Spleen (tissue), 11 donors: ENCODE measurements around the gene RBM7. TPM values are rescaled to one million over a fixed set of nuclear protein-coding genes. Genes with fewer than 3 reads are reported as not detected.

Experiments used
- DNase-seq: peaks from one replicate; pipeline ENCODE4 v3.0.0-alpha.2; 2020
- H3K27ac ChIP-seq, 8 donors: fragments of 200-600 bp; sonication (generic) in 7 of 8; 1 replicate in 4 of 8; 2 replicates in 4 of 8; pipeline versions ENCODE4 v1.5.0 to v1.8.0; 2016 to 2021; ENCODE audit warnings: inconsistent platforms in 4 of 8, mild to moderate bottlenecking in 4 of 8, moderate library complexity in 1 of 8
- H3K27me3 ChIP-seq, 7 donors: fragments of 200-600 bp; sonication (generic) in 6 of 7; replicated peaks in 1 of 7; 1 replicate in 4 of 7; 2 replicates in 3 of 7; pipeline versions ENCODE4 v1.5.0 to v1.8.0; 2016 to 2021; ENCODE audit warnings: inconsistent platforms in 3 of 7, mild to moderate bottlenecking in 1 of 7
- H3K36me3 ChIP-seq, 6 donors: fragments of 200-600 bp; sonication (generic) in 5 of 6; 1 replicate in 4 of 6; 2 replicates in 2 of 6; pipeline versions ENCODE4 v1.5.0 to v1.8.0; 2016 to 2021; ENCODE audit warnings: inconsistent platforms in 2 of 6
- H3K4me1 ChIP-seq, 6 donors: fragments of 200-600 bp; sonication (generic) in 5 of 6; 1 replicate in 3 of 6; 2 replicates in 3 of 6; pipeline versions ENCODE4 v1.5.0 to v1.8.0; 2016 to 2021; ENCODE audit warnings: inconsistent platforms in 3 of 6
- H3K4me3 ChIP-seq, 8 donors: fragments of 200-600 bp; sonication (generic) in 7 of 8; 1 replicate in 4 of 8; 2 replicates in 4 of 8; pipeline versions ENCODE4 v1.5.0 to v1.8.0; 2016 to 2021; ENCODE audit warnings: inconsistent platforms in 4 of 8, mild to moderate bottlenecking in 4 of 8, moderate library complexity in 2 of 8
- H3K9me3 ChIP-seq, 8 donors: fragments of 200-600 bp; sonication (generic) in 7 of 8; 1 replicate in 4 of 8; 2 replicates in 4 of 8; pipeline versions ENCODE4 v1.5.0 to v1.8.0; 2016 to 2021; ENCODE audit warnings: inconsistent platforms in 4 of 8
- CTCF ChIP-seq, 11 experiments: fragments of 200-600 bp in 7 of 11; fragments of 450-650 bp in 4 of 11; sonication (generic) in 4 of 11; IDR thresholded peaks in 8 of 11; conservative IDR thresholded peaks in 3 of 11; 1 replicate in 7 of 11; 2 replicates in 4 of 11; pipeline versions ENCODE4 v1.4.0 to v1.8.0; 2016 to 2021; ENCODE audit warnings: antibody characterized with exemption in 11 of 11, inconsistent platforms in 4 of 11, mild to moderate bottlenecking in 1 of 11
- POLR2A ChIP-seq, 3 donors: fragments of 450-650 bp; IDR thresholded peaks; one replicate each; pipeline ENCODE4 v1.5.1; 2017; ENCODE audit warnings: antibody characterized with exemption in 3 of 3, mild to moderate bottlenecking in 1 of 3
- POLR2AphosphoS5 ChIP-seq, 3 donors: sonication (generic); formaldehyde crosslinking; IDR thresholded peaks; one replicate each; pipeline ENCODE4 v1.5.1; 2017; ENCODE audit warnings: antibody characterized with exemption in 3 of 3
- WGBS, 5 donors: extraction: QIAGEN DNeasy Blood & Tissue Kit in 3 of 5; methylation state at CpG; one replicate each; pipeline versions ENCODE4 v1.1.5 to v1.1.7; 2013 to 2018; 5-methylcytosine and 5-hydroxymethylcytosine counted together
- intact Hi-C: fragments of 100-400 bp; cut with DNase I; formaldehyde crosslinking; loops from one replicate; pipeline ENCODE4 v1.15.0; 2023; ENCODE audit warnings: low total_unique reads
- polyA plus RNA-seq, 3 donors: library from polyadenylated mRNA; stranded (reverse); fragments of 200-250 nt; gene quantifications; one replicate each; pipeline ENCODE4 v1.2.1, GENCODE V29; 2013
- total RNA-seq, 7 donors: library from RNA; depleted of rRNA in 3 of 7; stranded (reverse); fragments of >200 nt in 3 of 7; fragmentation: NEBNext Ultra II Directional in 4 of 7; extraction: Animal tissue kit (Norgen Biotek cat#: 25700) in 4 of 7; gene quantifications; one replicate each; pipeline versions ENCODE4 v1.1.0 to v1.2.1, GENCODE V29; 2016 to 2021
- donor health status: healthy with polysubstance abuse.
- donor health status: DM: no; HTN: no; CAD: no; lungs with moderate emphysema.
- donor health status: DM: no; HTN: no; CAD: no.
- donor health status: Bipolar disorder and iron deficiency.
- donor health status: healthy.
- donor health status: DM: no; HTN: no; CAD: no.
- donor health status: DM: yes; HTN: yes; CAD: no.

The RBM7 gene
- total and polyA plus RNA-seq, 10 donors, result 8.0 to 35.3 (median 23.8) TPM

GRCh38 chr11:114396916-114397315 is 3.5 kb upstream of the RBM7 start:
- H3K4me1 ChIP-seq, result peaks cover 0 to 42% (median 34%) of the 10 kb centered on the region in 6 donors
- no peaks in the 10 kb centered on the region for H3K27me3 ChIP-seq
- intact Hi-C loops, result no loop called here
- H3K4me3 ChIP-seq, result no peak overlapping the region
- no peak for DNase-seq
- H3K27ac ChIP-seq, result peak overlapping the region in 1 of 8 donors; percentile 98
- H3K36me3 ChIP-seq, result no peaks in the 10 kb centered on the region
- H3K9me3 ChIP-seq, result no peaks in the 10 kb centered on the region
- TF ChIP-seq CTCF (IDR thresholded peaks at IDR 0.05 in 8 of 11, conservative IDR thresholded peaks at IDR 0.05 in 3 of 11) (no peak), POLR2A (IDR thresholded peaks at IDR 0.05) (no peak), POLR2AphosphoS5 (IDR thresholded peaks at IDR 0.05) (no peak)

GRCh38 chr11:114397349-114397982 is 3.0 kb upstream of the RBM7 start:
- peaks cover 0 to under 1% (median 0%) of the 10 kb centered on the region in 6 donors for H3K36me3 ChIP-seq

GRCh38 chr11:114398303-114398920 is 2.1 kb upstream of the RBM7 start:
- Histone ChIP-seq H3K4me3 (peak overlapping the region in 2 of 8 donors; percentile 55 to 77), H3K27ac (peak overlapping the region in 7 of 8 donors; percentile 9 to 99 (median 98))
- TF ChIP-seq CTCF (IDR thresholded peaks at IDR 0.05 in 8 of 11, conservative IDR thresholded peaks at IDR 0.05 in 3 of 11), result no peak

More at GRCh38 chr11:114397349-114397982, 3.0 kb upstream of the RBM7 start:
- 82 to 88% (median 86%) methylated on average over 2 of the region's 2 CpGs for WGBS, 5 donors
- DNase-seq, result no peak
- H3K9me3 ChIP-seq, result no peaks in the 10 kb centered on the region
- intact Hi-C loops, result no loop called here
- peaks cover 0 to 47% (median 39%) of the 10 kb centered on the region in 6 donors for H3K4me1 ChIP-seq
- no peak for TF ChIP-seq POLR2AphosphoS5 (IDR thresholded peaks at IDR 0.05)
- TF ChIP-seq POLR2A (IDR thresholded peaks at IDR 0.05), result no peak
- no peak for TF ChIP-seq CTCF (IDR thresholded peaks at IDR 0.05 in 8 of 11, conservative IDR thresholded peaks at IDR 0.05 in 3 of 11)
- no peak overlapping the region for H3K4me3 ChIP-seq
- no peaks in the 10 kb centered on the region for H3K27me3 ChIP-seq
- peak overlapping the region in 2 of 8 donors; percentile 98 to 99 for H3K27ac ChIP-seq

GRCh38 chr11:114399490-114400215 is 813 bp upstream of the RBM7 start:
- TF ChIP-seq POLR2AphosphoS5 (IDR thresholded peaks at IDR 0.05) (no peak), CTCF (IDR thresholded peaks at IDR 0.05 in 8 of 11, conservative IDR thresholded peaks at IDR 0.05 in 3 of 11) (no peak), POLR2A (IDR thresholded peaks at IDR 0.05) (no peak)
- H3K4me3 ChIP-seq, result peak overlapping the region; percentile 45 to 77 (median 56)
- H3K27ac ChIP-seq, result peak overlapping the region; percentile 94 to 99 (median 98)
- intact Hi-C loops, result no loop called here
- H3K36me3 ChIP-seq, result peaks cover 0 to 22% (median 3%) of the 10 kb centered on the region in 6 donors
- no peaks in the 10 kb centered on the region for H3K27me3 ChIP-seq
- WGBS, 5 donors, result 4 to 5% (median 5%) methylated on average over 25 to 29 of the region's 29 CpGs
- H3K9me3 ChIP-seq, result no peaks in the 10 kb centered on the region
- DNase-seq, result no peak
- peaks cover 0 to 69% (median 58%) of the 10 kb centered on the region in 6 donors for H3K4me1 ChIP-seq

More at GRCh38 chr11:114398303-114398920, 2.1 kb upstream of the RBM7 start:
- H3K9me3 ChIP-seq, result no peaks in the 10 kb centered on the region
- WGBS, 5 donors, result 78 to 86% (median 82%) methylated on average over 4 of the region's 4 CpGs
- no peak for DNase-seq
- intact Hi-C loops, result no loop called here
- peaks cover 0 to 10% (median 3%) of the 10 kb centered on the region in 6 donors for H3K36me3 ChIP-seq
- H3K27me3 ChIP-seq, result no peaks in the 10 kb centered on the region
- peaks cover 0 to 57% (median 48%) of the 10 kb centered on the region in 6 donors for H3K4me1 ChIP-seq
